Measurements from ENCODE around the gene TIAM1. TPM values are rescaled to one million over a fixed set of nuclear protein-coding genes. Genes with fewer than 3 reads are reported as not detected.
"Not testable (repeated sequence)": the region's sequence is repeated elsewhere in the genome, so short reads cannot be mapped to it uniquely, and the experiment has no call there.

TIAM1 gene
- total and polyA plus RNA-seq, 9 donors, result 3.6 to 26.7 (median 7.1) TPM

- 91 to 98% (median 95%) methylated on average over 9 of the region's 9 CpGs for WGBS, 3 donors
- Histone ChIP-seq H3K36me3 (no peaks in the 10 kb centered on the region), H3K4me3 (no peak overlapping the region), H3K27ac (no peak overlapping the region), H3K27me3 (no peaks in the 10 kb centered on the region), H3K4me1 (ENCODE audit: insufficient read depth) (no peaks in the 10 kb centered on the region), H3K9me3 (no peaks in the 10 kb centered on the region)
- DNase-seq, result no peak
- TF ChIP-seq EP300 (IDR thresholded peaks at IDR 0.05) (no peak), CTCF (IDR thresholded peaks at IDR 0.05) (no peak), POLR2A (IDR thresholded peaks at IDR 0.05) (no peak)
- intact Hi-C loops (cut with DNase I), result no loop called here
These were observed 110.3 kb downstream of the TIAM1 start for GRCh38 chr21:31233711-31234110.

GRCh38 chr21:31232344-31232743 is 111.7 kb downstream of the TIAM1 start:
- H3K9me3 ChIP-seq, result no peaks in the 10 kb centered on the region
- DNase-seq, result no peak
- WGBS, 3 donors, result 76 to 86% (median 85%) methylated on average over 3 of the region's 3 CpGs
- H3K4me3 ChIP-seq, result no peak overlapping the region
- no peaks in the 10 kb centered on the region for H3K27me3 ChIP-seq
- no peak overlapping the region for H3K27ac ChIP-seq
- no peak for TF ChIP-seq EP300 (IDR thresholded peaks at IDR 0.05)
- TF ChIP-seq CTCF (IDR thresholded peaks at IDR 0.05), result no peak
- no peak for TF ChIP-seq POLR2A (IDR thresholded peaks at IDR 0.05)
- no peaks in the 10 kb centered on the region for H3K36me3 ChIP-seq
- no peaks in the 10 kb centered on the region for H3K4me1 ChIP-seq (ENCODE audit: insufficient read depth)
- intact Hi-C loops (cut with DNase I), result no loop called here

GRCh38 chr21:31230937-31231336 is 113.1 kb downstream of the TIAM1 start:
- Histone ChIP-seq H3K9me3 (no peaks in the 10 kb centered on the region), H3K27ac (no peak overlapping the region), H3K4me3 (no peak overlapping the region), H3K4me1 (ENCODE audit: insufficient read depth) (no peaks in the 10 kb centered on the region), H3K36me3 (no peaks in the 10 kb centered on the region), H3K27me3 (no peaks in the 10 kb centered on the region)
- intact Hi-C loops (cut with DNase I), result no loop called here
- DNase-seq, result no peak
- no peak for TF ChIP-seq POLR2A (IDR thresholded peaks at IDR 0.05)
- TF ChIP-seq CTCF (IDR thresholded peaks at IDR 0.05), result no peak
- no peak for TF ChIP-seq EP300 (IDR thresholded peaks at IDR 0.05)
- WGBS, 3 donors, result 88 to 97% (median 96%) methylated on average over 6 of the region's 6 CpGs

- H3K27ac ChIP-seq; H3K36me3 ChIP-seq; intact Hi-C loops (cut with DNase I); H3K4me3 ChIP-seq; DNase-seq; H3K27me3 ChIP-seq; H3K4me1 ChIP-seq (ENCODE audit: insufficient read depth); H3K9me3 ChIP-seq: not testable (repeated sequence)
- 87 to 92% (median 91%) methylated on average over 6 of the region's 6 CpGs for WGBS, 3 donors
These were observed 115.3 kb downstream of the TIAM1 start for GRCh38 chr21:31228723-31229122.

GRCh38 chr21:31225713-31226112 is 118.3 kb downstream of the TIAM1 start:
- Histone ChIP-seq H3K4me3 (no peak overlapping the region), H3K27ac (no peak overlapping the region), H3K4me1 (ENCODE audit: insufficient read depth) (no peaks in the 10 kb centered on the region), H3K9me3 (no peaks in the 10 kb centered on the region), H3K27me3 (no peaks in the 10 kb centered on the region), H3K36me3 (no peaks in the 10 kb centered on the region)
- TF ChIP-seq POLR2A (IDR thresholded peaks at IDR 0.05), result no peak
- TF ChIP-seq EP300 (IDR thresholded peaks at IDR 0.05), result no peak
- TF ChIP-seq CTCF (IDR thresholded peaks at IDR 0.05), result no peak
- DNase-seq, result no peak
- intact Hi-C loops (cut with DNase I), result no loop called here
- 93 to 95% (median 94%) methylated on average over 11 of the region's 11 CpGs for WGBS, 3 donors
